HL-60/S4 treated with retinoic acid at 250 ng/mL for 4 days and 3 days (cell line): Measurements from ENCODE around the gene ADAM11.

Experiments
- in situ Hi-C: fragments of 300-500 bp; cut with MboI; formaldehyde crosslinking; loops from 2 replicates; pipeline ENCODE4 v1.7.0; 2022; ENCODE audit warnings: low sequenced_read_pairs

The ADAM11 gene

GRCh38 chr17:44774271-44775135 lies 15.7 kb downstream of the ADAM11 start:
- in situ Hi-C loops, result loop anchor here (10.0 kb wide), 1 partner anchor 90 kb away; no protein-coding TSS in a partner anchor

GRCh38 chr17:44775136-44775837 lies 16.5 kb downstream of the ADAM11 start:
- in situ Hi-C loops, result loop anchor here (10.0 kb wide), 1 partner anchor 90 kb away; no protein-coding TSS in a partner anchor

GRCh38 chr17:44775838-44776621 lies 17.2 kb downstream of the ADAM11 start:
- in situ Hi-C loops, result loop anchor here (10.0 kb wide), 1 partner anchor 89 kb away; no protein-coding TSS in a partner anchor

GRCh38 chr17:44776628-44777393 lies 18.0 kb downstream of the ADAM11 start:
- in situ Hi-C loops, result loop anchor here (10.0 kb wide), 1 partner anchor 88 kb away; no protein-coding TSS in a partner anchor

GRCh38 chr17:44777394-44778348 lies 18.9 kb downstream of the ADAM11 start:
- in situ Hi-C loops, result loop anchor here (10.0 kb wide), 1 partner anchor 87 kb away; no protein-coding TSS in a partner anchor

- in situ Hi-C loops, result loop anchor here (10.0 kb wide), 1 partner anchor 86 kb away; no protein-coding TSS in a partner anchor
Observed at GRCh38 chr17:44778656-44779210, 19.9 kb downstream of the ADAM11 start.

- in situ Hi-C loops, result loop anchor here (10.0 kb wide), 1 partner anchor 85 kb away; no protein-coding TSS in a partner anchor
Observed at GRCh38 chr17:44779211-44780025, 20.6 kb downstream of the ADAM11 start.

- in situ Hi-C loops, result no loop called here
Observed at GRCh38 chr17:44780161-44780560, 21.4 kb downstream of the ADAM11 start.

GRCh38 chr17:44780845-44781480 lies 22.2 kb downstream of the ADAM11 start:
- in situ Hi-C loops, result no loop called here

- in situ Hi-C loops, result no loop called here
Observed at GRCh38 chr17:44781551-44782325, 22.9 kb downstream of the ADAM11 start.

- in situ Hi-C loops, result no loop called here
Observed at GRCh38 chr17:44782326-44782850, 23.6 kb downstream of the ADAM11 start.

- in situ Hi-C loops, result no loop called here
Observed at GRCh38 chr17:44785921-44786320, 27.1 kb downstream of the ADAM11 start.

GRCh38 chr17:44786551-44787081 lies 27.8 kb downstream of the ADAM11 start:
- in situ Hi-C loops, result no loop called here

GRCh38 chr17:44787271-44787940 lies 28.6 kb downstream of the ADAM11 start:
- in situ Hi-C loops, result no loop called here

- in situ Hi-C loops, result no loop called here
Observed at GRCh38 chr17:44788139-44788538, 29.4 kb downstream of the ADAM11 start.
